Right kidney (tissue), 9 donors: ENCODE results near the gene ATP5PD.
A peak's percentile ranks its signal among the peaks of the same experiment; 100 is the strongest.

Source experiments
- DNase-seq: peaks from one replicate; pipeline ENCODE4 v3.0.0-alpha.2; 2016
- long read RNA-seq, 8 donors: transcript quantifications; one replicate each; lab custom pipeline, GENCODE V29; 2026

The ATP5PD gene
- long read RNA-seq, donor 1, transcript ATP5PD-204 (2 exons, 2,191 nt), result minor isoform, 36 of 382 reads
- long read RNA-seq, donor 1, transcript ATP5PD-201 (6 exons, 603 nt), result major isoform, 173 of 382 reads
- long read RNA-seq, donor 1, partial matches to known transcripts, result 145 of 382 reads
- long read RNA-seq, donor 1, other reads (novel, unspliced or antisense), result 25 of 382 reads
- long read RNA-seq, donor 2, transcript ATP5PD-204 (2 exons, 2,191 nt), result minor isoform, 17 of 208 reads
- long read RNA-seq, donor 2, transcript ATP5PD-201 (6 exons, 603 nt), result major isoform, 115 of 208 reads
- long read RNA-seq, donor 2, partial matches to known transcripts, result 61 of 208 reads
- long read RNA-seq, donor 2, other reads (novel, unspliced or antisense), result 12 of 208 reads
- long read RNA-seq, donor 3, transcript ATP5PD-204 (2 exons, 2,191 nt), result minor isoform, 18 of 143 reads
- long read RNA-seq, donor 3, transcript ATP5PD-201 (6 exons, 603 nt), result major isoform, 72 of 143 reads
- long read RNA-seq, donor 3, partial matches to known transcripts, result 44 of 143 reads
- long read RNA-seq, donor 3, other reads (novel, unspliced or antisense), result 7 of 143 reads
- long read RNA-seq, donor 4, transcript ATP5PD-205 (2 exons, 979 nt), result minor isoform, 6 of 280 reads
- long read RNA-seq, donor 4, transcript ATP5PD-201 (6 exons, 603 nt), result major isoform, 110 of 280 reads
- long read RNA-seq, donor 4, transcript ATP5PD-204 (2 exons, 2,191 nt), result minor isoform, 40 of 280 reads
- long read RNA-seq, donor 4, partial matches to known transcripts, result 114 of 280 reads
- long read RNA-seq, donor 4, other reads (novel, unspliced or antisense), result 9 of 280 reads
- long read RNA-seq, donor 5, transcript ATP5PD-201 (6 exons, 603 nt), result major isoform, 182 of 314 reads
- long read RNA-seq, donor 5, transcript ATP5PD-204 (2 exons, 2,191 nt), result minor isoform, 11 of 314 reads
- long read RNA-seq, donor 5, partial matches to known transcripts, result 105 of 314 reads
- long read RNA-seq, donor 5, other reads (novel, unspliced or antisense), result 14 of 314 reads
- long read RNA-seq, donor 6, transcript ATP5PD-204 (2 exons, 2,191 nt), result minor isoform, 34 of 298 reads
- long read RNA-seq, donor 6, transcript ATP5PD-201 (6 exons, 603 nt), result major isoform, 156 of 298 reads
- long read RNA-seq, donor 6, partial matches to known transcripts, result 97 of 298 reads
- long read RNA-seq, donor 6, other reads (novel, unspliced or antisense), result 8 of 298 reads
- long read RNA-seq, donor 7, result 0 reads
- long read RNA-seq, donor 8, transcript ATP5PD-204 (2 exons, 2,191 nt), result minor isoform, 25 of 229 reads
- long read RNA-seq, donor 8, transcript ATP5PD-201 (6 exons, 603 nt), result major isoform, 102 of 229 reads
- long read RNA-seq, donor 8, partial matches to known transcripts, result 82 of 229 reads
- long read RNA-seq, donor 8, other reads (novel, unspliced or antisense), result 17 of 229 reads

GRCh38 chr17:75046407-75047289 is at the start of gene ATP5PD, which contains the start of gene KCTD2:
ATP5PD (minus strand) TSS chr17:75046969; CDS start chr17:75042650, 4,319 bp downstream.
KCTD2 (plus strand) TSS chr17:75047225; CDS start chr17:75047251, 26 bp downstream.
- peak; percentile 96 for DNase-seq

- no peak for DNase-seq
Measured at GRCh38 chr17:75096082-75096625, 49.4 kb upstream of the ATP5PD start.

GRCh38 chr17:75094871-75095399 is 48.2 kb upstream of the ATP5PD start:
- no peak for DNase-seq

GRCh38 chr17:75093548-75094158 is 46.9 kb upstream of the ATP5PD start:
- no peak for DNase-seq

GRCh38 chr17:75091855-75092327 is 45.1 kb upstream of the ATP5PD start:
- DNase-seq, result no peak

GRCh38 chr17:75090871-75091854 is 44.4 kb upstream of the ATP5PD start:
- peak; percentile 45 for DNase-seq

GRCh38 chr17:75088465-75089417 is 42.0 kb upstream of the ATP5PD start:
- no peak for DNase-seq

- peak; percentile 85 for DNase-seq
Measured at GRCh38 chr17:75087558-75088453, 41.0 kb upstream of the ATP5PD start, which contains the start of gene SLC16A5. SLC16A5 (plus strand) TSS chr17:75087954; CDS start chr17:75093637, 5,683 bp downstream.

- DNase-seq, result no peak
Measured at GRCh38 chr17:75087182-75087557, 40.4 kb upstream of the ATP5PD start.

- DNase-seq, result no peak
Measured at GRCh38 chr17:75086496-75087181, 39.9 kb upstream of the ATP5PD start.

- DNase-seq, result no peak
Measured at GRCh38 chr17:75084039-75084660, 37.4 kb upstream of the ATP5PD start.

- DNase-seq, result no peak
Measured at GRCh38 chr17:75082683-75083082, 35.9 kb upstream of the ATP5PD start.

- DNase-seq, result no peak
Measured at GRCh38 chr17:75081611-75082540, 35.1 kb upstream of the ATP5PD start.

- DNase-seq, result peak; percentile 49
Measured at GRCh38 chr17:75079023-75079373, 32.2 kb upstream of the ATP5PD start.
